GM20431 (cell line): ENCODE results near the gene AVPR2.

Source experiments
- in situ Hi-C: fragments of 300-500 bp; cut with MseI, MboI; formaldehyde crosslinking; loops from one replicate; pipeline ENCODE4 v1.15.0; 2020; ENCODE audit warnings: low sequenced_read_pairs; ENCODE audit not compliant: unreplicated experiment

The AVPR2 gene

DNA sequence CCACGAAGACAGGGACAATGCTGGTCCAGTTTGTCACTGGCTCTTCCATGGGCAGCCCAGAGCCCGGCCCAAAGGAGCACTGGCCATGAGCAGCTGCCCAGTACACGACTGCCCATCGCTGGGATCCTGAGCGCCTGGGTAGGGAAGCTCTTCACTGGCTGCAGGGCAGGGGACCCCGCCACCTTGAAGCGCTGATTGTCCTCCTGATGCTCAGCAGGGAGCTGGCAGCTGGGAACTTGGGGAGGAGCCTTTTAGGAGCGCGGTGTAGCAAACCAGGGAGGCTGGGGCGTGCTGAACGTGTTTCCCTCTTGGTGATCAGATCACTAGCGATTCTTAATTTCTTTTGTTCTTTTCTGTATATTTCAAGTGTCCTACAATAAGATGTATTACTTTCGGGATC lies 20.3 kb upstream of the AVPR2 start:
- in situ Hi-C loops: no loop called here

DNA sequence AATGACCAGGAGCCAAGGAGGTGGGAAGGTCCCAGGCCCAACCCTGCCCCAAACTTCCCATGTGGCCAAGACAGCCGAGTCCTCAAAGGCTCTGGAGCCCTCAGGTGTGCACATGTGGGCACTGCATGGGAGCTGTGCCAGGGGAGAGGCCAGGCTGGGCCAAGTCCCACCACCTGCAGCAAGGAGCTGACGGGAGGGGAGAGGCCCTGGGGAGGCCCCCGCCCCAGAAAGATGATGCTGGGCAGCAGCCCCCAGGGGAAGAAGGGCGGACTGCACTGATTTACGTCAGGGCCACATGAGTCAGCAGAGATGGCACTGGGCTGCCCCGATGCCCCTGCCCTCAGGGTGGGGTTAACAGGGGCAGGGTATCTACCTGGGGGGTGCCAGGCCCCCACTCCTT lies 19.9 kb upstream of the AVPR2 start:
- in situ Hi-C loops: no loop called here

DNA sequence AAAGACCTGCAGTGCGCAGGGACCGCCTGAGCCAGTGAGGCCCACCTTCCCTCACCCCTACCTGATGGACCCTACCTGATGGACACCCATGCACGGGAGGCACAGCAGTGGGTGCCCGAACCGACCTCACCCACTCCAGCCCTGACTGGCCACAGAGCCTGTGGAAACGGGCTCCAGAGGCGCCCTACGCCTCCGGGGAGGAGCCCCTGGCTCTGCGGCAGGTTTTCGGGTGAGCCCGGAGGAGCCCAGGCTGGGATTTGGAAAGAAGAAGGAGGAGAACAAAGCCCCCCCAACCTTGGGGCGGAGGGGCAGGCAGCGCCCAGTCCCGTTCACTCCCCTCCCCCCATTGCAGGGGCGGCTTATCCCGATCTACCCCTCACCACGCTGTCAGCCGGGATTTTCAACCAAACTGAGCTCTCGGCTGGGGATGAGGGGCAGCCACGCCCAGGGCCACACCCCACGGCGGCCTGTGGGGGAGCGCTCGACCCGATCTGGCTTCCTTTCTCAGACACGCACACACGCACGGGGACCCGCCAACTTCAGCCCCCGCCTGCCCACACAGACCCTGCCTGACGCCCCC lies 19.2 kb upstream of the AVPR2 start:
- in situ Hi-C loops: no loop called here

GRCh38 chrX:153885968-153886903 lies 18.2 kb upstream of the AVPR2 start, which contains the start of gene L1CAM:
Gene L1CAM, minus strand, starts transcription at chrX:153886173. Its CDS starts 10,337 bp downstream, at chrX:153875836.
- in situ Hi-C loops: no loop called here

GRCh38 chrX:153886915-153887314 lies 17.6 kb upstream of the AVPR2 start:
- in situ Hi-C loops: no loop called here

DNA sequence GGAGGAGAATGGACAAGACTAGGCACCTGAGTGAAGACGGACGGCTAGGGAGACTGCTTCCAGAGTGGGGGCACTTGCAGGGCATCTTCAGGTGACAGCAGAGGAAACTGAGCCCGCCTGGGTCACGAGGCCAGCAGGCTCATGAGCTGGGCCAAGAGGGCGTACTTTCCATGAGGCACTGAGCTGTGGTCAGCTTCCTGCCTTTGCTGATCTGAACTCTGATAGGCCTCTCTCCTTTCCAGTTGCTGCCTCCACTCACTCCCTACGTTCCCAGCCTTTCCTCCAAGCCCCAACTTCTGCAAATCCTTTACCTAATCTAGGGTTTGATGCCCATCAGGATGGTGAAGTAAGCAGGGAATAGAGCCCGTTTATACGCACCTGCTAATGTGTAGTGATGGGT lies 17.1 kb upstream of the AVPR2 start:
- in situ Hi-C loops: no loop called here

- in situ Hi-C loops: no loop called here
Measured at GRCh38 chrX:153888344-153888743, 16.1 kb upstream of the AVPR2 start.

GRCh38 chrX:153889123-153889522 lies 15.3 kb upstream of the AVPR2 start:
- in situ Hi-C loops: no loop called here

DNA sequence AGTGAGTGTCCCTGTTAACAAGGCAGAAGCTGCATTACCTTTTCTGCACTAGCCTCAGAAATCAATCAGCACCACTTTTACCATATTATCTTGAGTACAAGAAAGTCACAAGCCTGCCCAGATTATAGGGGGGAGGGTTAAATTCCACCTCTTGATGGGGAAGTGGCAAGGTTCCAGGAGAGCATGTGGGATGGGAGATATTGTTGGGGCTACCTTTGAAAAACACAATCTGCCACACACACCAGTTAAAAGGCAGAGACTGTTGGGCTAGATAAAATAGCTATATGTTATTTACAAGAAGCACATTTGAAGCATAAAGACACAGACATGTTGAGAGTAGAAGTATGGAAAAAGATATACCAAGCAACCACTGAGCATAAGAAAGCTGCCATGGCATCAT lies 6.6 kb upstream of the AVPR2 start:
- in situ Hi-C loops: no loop called here

- in situ Hi-C loops: no loop called here
Measured at GRCh38 chrX:153900831-153901752, 3.4 kb upstream of the AVPR2 start.

DNA sequence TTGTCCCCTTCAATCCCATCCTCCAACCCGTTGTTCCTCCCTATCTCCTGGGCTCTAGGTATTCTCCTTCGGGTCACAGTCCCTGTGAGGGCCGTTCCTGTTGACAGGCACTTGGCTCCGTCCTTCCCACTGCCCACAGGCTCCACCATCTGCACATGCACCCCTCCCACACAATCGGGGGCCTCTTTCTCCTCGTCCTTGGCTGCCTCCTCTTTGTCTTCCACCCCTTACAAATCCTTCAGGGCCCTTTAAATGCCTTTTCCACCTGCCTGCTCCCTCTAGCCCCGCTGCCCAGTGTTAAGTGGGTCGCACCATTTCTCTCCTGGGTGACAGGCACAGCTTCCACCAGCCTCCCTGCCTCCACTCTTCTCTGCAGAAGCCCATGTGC lies 2.7 kb upstream of the AVPR2 start:
- in situ Hi-C loops: no loop called here

- in situ Hi-C loops: no loop called here
Measured at GRCh38 chrX:153902385-153902784, 2.1 kb upstream of the AVPR2 start.

GRCh38 chrX:153903238-153903980 lies 1.1 kb upstream of the AVPR2 start:
- in situ Hi-C loops: no loop called here

DNA sequence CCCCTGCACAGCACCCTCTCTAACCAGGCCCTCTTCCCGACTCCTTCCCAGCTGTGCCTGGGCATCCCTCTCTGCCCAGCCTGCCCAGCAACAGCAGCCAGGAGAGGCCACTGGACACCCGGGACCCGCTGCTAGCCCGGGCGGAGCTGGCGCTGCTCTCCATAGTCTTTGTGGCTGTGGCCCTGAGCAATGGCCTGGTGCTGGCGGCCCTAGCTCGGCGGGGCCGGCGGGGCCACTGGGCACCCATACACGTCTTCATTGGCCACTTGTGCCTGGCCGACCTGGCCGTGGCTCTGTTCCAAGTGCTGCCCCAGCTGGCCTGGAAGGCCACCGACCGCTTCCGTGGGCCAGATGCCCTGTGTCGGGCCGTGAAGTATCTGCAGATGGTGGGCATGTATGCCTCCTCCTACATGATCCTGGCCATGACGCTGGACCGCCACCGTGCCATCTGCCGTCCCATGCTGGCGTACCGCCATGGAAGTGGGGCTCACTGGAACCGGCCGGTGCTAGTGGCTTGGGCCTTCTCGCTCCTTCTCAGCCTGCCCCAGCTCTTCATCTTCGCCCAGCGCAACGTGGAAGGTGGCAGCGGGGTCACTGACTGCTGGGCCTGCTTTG lies 1.1 kb downstream of the AVPR2 start:
- in situ Hi-C loops: no loop called here

- in situ Hi-C loops: no loop called here
Measured at GRCh38 chrX:153906126-153906917, 1.8 kb downstream of the AVPR2 start.

DNA sequence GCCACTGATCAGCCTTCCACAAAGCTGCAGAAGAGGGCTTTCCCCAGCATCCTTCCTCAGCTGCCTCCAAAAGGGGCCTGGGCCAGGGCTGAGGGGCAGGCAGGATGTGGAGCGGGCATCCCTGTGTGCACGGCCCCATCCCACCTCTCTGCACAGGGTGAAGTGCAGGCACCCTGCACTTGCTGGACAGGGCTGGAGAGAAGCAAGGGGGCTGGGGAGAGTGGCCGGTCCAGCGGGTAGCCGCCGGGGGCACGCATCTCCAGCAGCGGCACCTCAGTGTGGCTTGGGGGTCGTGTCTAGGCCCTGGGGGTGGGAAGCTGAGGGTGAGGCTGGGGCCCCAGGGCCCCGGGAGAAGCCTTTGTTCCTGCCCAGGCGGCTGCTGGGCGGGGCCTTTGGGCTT lies 3.0 kb downstream of the AVPR2 start:
- in situ Hi-C loops: no loop called here

DNA sequence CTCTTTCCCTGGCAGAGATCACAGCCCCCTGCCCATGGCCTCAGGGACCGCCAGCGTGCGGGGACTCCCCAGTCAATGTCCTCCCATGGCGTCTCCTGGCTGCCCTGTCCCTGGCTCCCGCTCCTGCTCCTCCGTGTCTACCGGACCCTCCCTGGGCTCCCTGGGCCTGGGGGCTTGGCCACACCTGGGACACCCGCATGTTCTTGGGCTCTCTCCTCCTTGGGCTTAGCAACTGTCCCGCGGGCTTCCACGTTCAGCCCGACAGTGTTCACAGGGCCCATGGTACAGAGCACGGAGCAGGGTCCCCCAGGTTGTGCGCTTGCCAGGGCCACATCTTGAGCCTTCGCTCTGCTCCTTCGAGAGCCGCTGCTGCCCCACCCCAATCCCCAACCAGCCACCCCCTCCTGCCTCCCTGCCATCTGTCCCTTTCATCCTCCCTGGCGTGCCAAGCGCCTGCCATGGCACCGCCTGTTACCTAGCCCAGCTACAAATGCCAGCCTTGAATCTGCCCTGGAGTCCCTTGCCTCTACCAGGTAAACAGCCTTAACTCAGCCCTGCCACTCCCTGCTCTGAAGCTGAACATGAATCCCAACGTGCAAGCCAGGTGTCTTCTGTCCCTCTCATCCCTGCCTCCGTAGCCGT lies 3.9 kb downstream of the AVPR2 start:
- in situ Hi-C loops: no loop called here
